NCI-H2196 treated with DMSO at 0.1 percent for 48 hours (cell line): Measurements from ENCODE around the gene RGSL1.

ENCODE experiments used
- DNase-seq: peaks from one replicate; lab custom pipeline; 2025; ENCODE audit not compliant: unreplicated experiment; lab: John Stamatoyannopoulos, UW

RGSL1 gene

GRCh38 chr1:182533896-182534295 lies 84.0 kb downstream of the RGSL1 start:
- DNase-seq, result no peak

GRCh38 chr1:182549346-182549745 lies 99.4 kb downstream of the RGSL1 start:
- DNase-seq, result no peak

- DNase-seq, result no peak
These were observed 99.9 kb downstream of the RGSL1 start for GRCh38 chr1:182549811-182550210.

GRCh38 chr1:182552527-182552926 lies 102.6 kb downstream of the RGSL1 start:
- no peak for DNase-seq

- DNase-seq, result no peak
These were observed 105.5 kb downstream of the RGSL1 start for GRCh38 chr1:182555493-182555892.

GRCh38 chr1:182556279-182556678 lies 106.3 kb downstream of the RGSL1 start:
- DNase-seq, result no peak

- DNase-seq, result no peak
These were observed 110.5 kb downstream of the RGSL1 start for GRCh38 chr1:182560392-182560984.

GRCh38 chr1:182561456-182561855 lies 111.5 kb downstream of the RGSL1 start:
- no peak for DNase-seq

- DNase-seq, result no peak
These were observed 113.1 kb downstream of the RGSL1 start for GRCh38 chr1:182563095-182563494.

GRCh38 chr1:182564406-182565004 lies 114.6 kb downstream of the RGSL1 start:
- no peak for DNase-seq

GRCh38 chr1:182565537-182565936 lies 115.6 kb downstream of the RGSL1 start:
- no peak for DNase-seq

GRCh38 chr1:182567629-182568028 lies 117.7 kb downstream of the RGSL1 start:
- DNase-seq, result no peak

GRCh38 chr1:182568647-182569284 lies 118.8 kb downstream of the RGSL1 start:
- DNase-seq, result no peak

GRCh38 chr1:182569939-182570610 lies 120.1 kb downstream of the RGSL1 start:
- DNase-seq, result no peak

- DNase-seq, result no peak
These were observed 120.6 kb downstream of the RGSL1 start for GRCh38 chr1:182570611-182570970.

- no peak for DNase-seq
These were observed 124.2 kb downstream of the RGSL1 start for GRCh38 chr1:182574156-182574555.

GRCh38 chr1:182575540-182576149 lies 125.7 kb downstream of the RGSL1 start:
- no peak for DNase-seq

- no peak for DNase-seq
These were observed 130.8 kb downstream of the RGSL1 start for GRCh38 chr1:182580736-182581135.

GRCh38 chr1:182584746-182585145 lies 134.8 kb downstream of the RGSL1 start:
- no peak for DNase-seq

GRCh38 chr1:182586380-182586779 lies 136.4 kb downstream of the RGSL1 start:
- DNase-seq, result no peak

- no peak for DNase-seq
These were observed 137.1 kb downstream of the RGSL1 start for GRCh38 chr1:182587093-182587492.
